Lower leg skin (tissue), 4 donors: ENCODE measurements around the gene STK4. TPM values are rescaled to one million over a fixed set of nuclear protein-coding genes. Genes with fewer than 3 reads are reported as not detected.

ENCODE experiments used
- DNase-seq, 2 donors: peaks; one replicate each; pipeline ENCODE4 v3.0.0-alpha.2; 2019; ENCODE audit warnings: low spot score in 2 of 2
- H3K4me3 ChIP-seq: fragments of 200-600 bp; sonication (generic); 2 replicates; pipeline ENCODE4 v1.5.1; 2017; ENCODE audit warnings: mild to moderate bottlenecking, low read depth; ENCODE audit not compliant: poor library complexity, severe bottlenecking
- CTCF ChIP-seq, 3 donors: fragments of 450-650 bp; IDR thresholded peaks; one replicate each; pipeline ENCODE4 v1.5.1; 2016; ENCODE audit warnings: antibody characterized with exemption in 3 of 3, mild to moderate bottlenecking in 3 of 3, moderate library complexity in 2 of 3
- POLR2A ChIP-seq, 2 donors: fragments of 450-650 bp; IDR thresholded peaks; one replicate each; pipeline ENCODE4 v1.6.1; 2016 to 2017; ENCODE audit warnings: antibody characterized with exemption in 2 of 2, mild to moderate bottlenecking in 1 of 2, moderate library complexity in 1 of 2
- WGBS, 2 donors: methylation state at CpG; one replicate each; pipeline ENCODE4 v1.1.5; 2018; 5-methylcytosine and 5-hydroxymethylcytosine counted together
- intact Hi-C: fragments of 100-400 bp; cut with DNase I; formaldehyde crosslinking; loops from one replicate; pipeline ENCODE4 v1.15.0; 2023; ENCODE audit warnings: low total_unique reads
- total RNA-seq, 4 donors: library from RNA; depleted of rRNA; stranded (reverse); fragments of >200 nt; gene quantifications; one replicate each; pipeline ENCODE4 v1.1.0, GENCODE V29; 2016

STK4 gene
- total RNA-seq, 4 donors from 2014 or later = 27.0 to 37.4 (median 28.2) TPM

DNA sequence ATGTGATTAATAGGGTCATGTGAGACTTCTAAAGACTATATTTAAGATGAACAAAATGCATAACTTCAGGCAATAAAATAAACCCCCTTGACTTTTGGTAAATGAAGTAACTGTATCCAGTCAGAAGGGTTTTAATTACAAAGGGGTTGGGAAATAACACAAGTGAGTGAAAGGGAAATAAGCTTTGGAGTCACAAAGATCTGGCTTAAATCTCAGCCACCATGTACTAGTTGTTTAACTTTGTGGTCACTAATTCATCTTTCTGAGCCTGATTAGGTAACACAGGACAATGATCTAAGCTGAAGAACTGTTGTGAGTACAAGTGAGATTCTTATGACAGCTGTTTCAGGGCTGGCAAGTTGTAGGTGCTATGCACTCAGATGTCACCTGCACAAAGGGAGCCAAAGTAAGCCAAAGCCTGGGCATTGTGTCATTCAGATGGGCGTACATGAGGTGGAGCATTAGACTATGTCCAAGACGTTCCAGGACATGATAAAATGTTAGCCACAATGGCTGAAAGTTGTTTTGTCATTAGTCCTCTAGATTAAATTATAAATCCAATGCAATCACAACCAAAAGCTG is 19.9 kb upstream of the STK4 start:
- no peak overlapping the region for H3K4me3 ChIP-seq
- WGBS, 2 donors = 74 to 84% methylated on average over 2 of the region's 2 CpGs
- TF ChIP-seq POLR2A (IDR thresholded peaks at IDR 0.05) (no peak), CTCF (IDR thresholded peaks at IDR 0.05) (no peak)
- intact Hi-C loops = no loop called here
- no peak for DNase-seq

DNA sequence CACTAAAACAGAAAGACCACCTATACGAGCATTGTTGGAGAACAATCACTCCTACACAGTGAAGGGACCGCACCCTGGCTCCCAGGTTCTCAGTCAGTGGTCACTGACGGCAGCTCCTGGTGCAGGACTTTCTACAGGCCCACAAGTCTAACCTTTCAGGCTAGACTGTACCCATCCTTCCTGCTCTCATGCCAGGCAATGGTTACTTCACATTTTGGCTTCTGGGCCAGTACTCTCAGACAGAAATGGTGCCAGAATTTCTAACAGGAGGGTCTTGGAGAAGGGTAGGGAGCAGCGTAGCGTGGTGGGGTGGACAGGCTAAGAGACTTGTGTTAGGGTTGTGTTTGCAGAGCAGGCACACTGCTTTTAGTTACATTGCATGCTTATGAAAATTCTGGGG is 18.2 kb upstream of the STK4 start:
- no peak overlapping the region for H3K4me3 ChIP-seq
- 86 to 87% methylated on average over 5 of the region's 5 CpGs for WGBS, 2 donors
- TF ChIP-seq CTCF (IDR thresholded peaks at IDR 0.05) = no peak
- no peak for TF ChIP-seq POLR2A (IDR thresholded peaks at IDR 0.05)
- DNase-seq = no peak
- intact Hi-C loops = no loop called here

GRCh38 chr20:44948513-44948912 is 17.8 kb upstream of the STK4 start:
- no peak overlapping the region for H3K4me3 ChIP-seq
- no peak for TF ChIP-seq CTCF (IDR thresholded peaks at IDR 0.05)
- no peak for TF ChIP-seq POLR2A (IDR thresholded peaks at IDR 0.05)
- 82 to 92% methylated on average over 2 of the region's 2 CpGs for WGBS, 2 donors
- intact Hi-C loops = no loop called here
- no peak for DNase-seq

GRCh38 chr20:44950368-44950767 is 15.9 kb upstream of the STK4 start:
- 90 to 94% methylated on average over 1 of the region's 1 CpG for WGBS, 2 donors
- no peak for DNase-seq
- intact Hi-C loops = no loop called here
- TF ChIP-seq CTCF (IDR thresholded peaks at IDR 0.05) (no peak), POLR2A (IDR thresholded peaks at IDR 0.05) (no peak)
- H3K4me3 ChIP-seq = no peak overlapping the region

DNA sequence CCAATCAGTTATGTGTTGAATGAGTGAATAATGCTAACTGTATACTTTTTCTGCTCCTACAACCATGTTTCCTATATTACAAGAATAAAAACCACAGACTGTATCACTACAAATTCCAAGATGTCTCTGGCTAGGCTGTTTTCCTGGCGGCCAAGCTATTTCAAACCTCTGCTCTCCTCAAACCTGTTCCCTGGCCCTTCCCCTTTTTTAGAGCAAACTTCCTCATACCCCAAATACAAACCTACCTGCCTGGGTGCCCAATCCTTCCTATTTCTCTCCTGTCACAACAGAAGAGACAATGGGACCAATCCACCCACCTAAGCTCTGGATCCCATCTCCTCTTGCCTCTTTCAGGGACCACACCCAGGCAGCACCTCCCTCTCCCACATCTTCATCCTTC is 13.6 kb upstream of the STK4 start:
- 86 to 94% methylated on average over 1 of the region's 1 CpG for WGBS, 2 donors
- TF ChIP-seq CTCF (IDR thresholded peaks at IDR 0.05) = no peak
- no peak for TF ChIP-seq POLR2A (IDR thresholded peaks at IDR 0.05)

GRCh38 chr20:44954211-44954610 is 12.1 kb upstream of the STK4 start:
- TF ChIP-seq POLR2A (IDR thresholded peaks at IDR 0.05) = no peak
- no peak for TF ChIP-seq CTCF (IDR thresholded peaks at IDR 0.05)
- no peak for DNase-seq
- no peak overlapping the region for H3K4me3 ChIP-seq
- WGBS, 2 donors = 97% methylated on average over 5 of the region's 5 CpGs
- intact Hi-C loops = no loop called here

More for the DNA sequence above, 13.6 kb upstream of the STK4 start:
- no peak for DNase-seq
- H3K4me3 ChIP-seq = no peak overlapping the region
- intact Hi-C loops = no loop called here
